HG03469 (cell line): ENCODE results near the gene ATP8A1.

Experiments
- ATAC-seq: cut with Tn5 transposase; IDR thresholded peaks from one replicate; pipeline ENCODE4 v1.9.1; 2021; ENCODE audit warnings: mild to moderate bottlenecking, moderate library complexity, moderate number of reproducible peaks; ENCODE audit not compliant: unreplicated experiment

ATP8A1 gene

GRCh38 chr4:42574870-42575430 lies 82.0 kb downstream of the ATP8A1 start:
- ATAC-seq: no peak

GRCh38 chr4:42573249-42573648 lies 83.7 kb downstream of the ATP8A1 start:
- no peak for ATAC-seq

DNA sequence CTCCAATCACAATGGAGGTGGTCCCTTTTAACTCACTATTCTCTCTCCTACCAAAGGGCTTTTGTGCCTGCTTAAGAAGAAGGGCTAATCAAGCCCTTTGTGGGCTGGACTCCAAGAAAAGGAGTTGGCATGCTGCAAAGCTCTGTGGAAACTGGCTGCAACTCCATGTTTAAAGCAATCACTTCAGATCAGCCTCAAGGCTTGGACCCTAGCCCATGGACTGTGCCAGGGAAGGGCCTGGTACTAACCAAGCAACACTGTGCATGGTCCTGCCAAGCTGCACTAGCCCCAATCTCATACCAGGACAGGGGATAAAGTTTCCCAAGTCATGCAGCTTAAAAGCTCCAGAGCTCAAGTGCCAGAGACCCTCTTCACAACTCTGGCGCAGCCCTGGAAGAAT lies 86.7 kb downstream of the ATP8A1 start:
- ATAC-seq: no peak

- ATAC-seq: peak; percentile 92
Measured at GRCh38 chr4:42568610-42569207, 88.2 kb downstream of the ATP8A1 start.

- ATAC-seq: no peak
Measured at GRCh38 chr4:42566835-42567234, 90.1 kb downstream of the ATP8A1 start.

DNA sequence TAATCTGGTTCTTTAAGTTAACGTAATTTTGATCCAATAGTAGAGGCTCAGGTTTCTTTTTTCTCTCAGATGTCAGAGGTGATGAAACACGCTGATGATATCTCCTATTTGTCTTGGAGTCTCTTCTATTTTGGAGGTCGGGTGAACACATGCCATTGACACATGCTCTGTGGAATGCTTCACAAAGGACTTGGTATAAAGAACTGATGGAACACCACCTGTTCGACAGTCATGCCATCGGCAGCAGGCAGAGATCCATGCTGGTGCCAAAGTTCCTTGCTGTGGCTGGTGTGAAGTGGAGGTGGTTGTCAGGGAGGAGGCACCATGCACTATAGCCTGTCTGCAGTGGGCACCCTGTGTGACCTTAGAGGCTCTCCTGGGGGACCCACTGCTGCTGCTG lies 94.9 kb downstream of the ATP8A1 start:
- no peak for ATAC-seq

- ATAC-seq: no peak
Measured at GRCh38 chr4:42561031-42561430, 95.9 kb downstream of the ATP8A1 start.

- no peak for ATAC-seq
Measured at GRCh38 chr4:42560467-42560861, 96.4 kb downstream of the ATP8A1 start.

DNA sequence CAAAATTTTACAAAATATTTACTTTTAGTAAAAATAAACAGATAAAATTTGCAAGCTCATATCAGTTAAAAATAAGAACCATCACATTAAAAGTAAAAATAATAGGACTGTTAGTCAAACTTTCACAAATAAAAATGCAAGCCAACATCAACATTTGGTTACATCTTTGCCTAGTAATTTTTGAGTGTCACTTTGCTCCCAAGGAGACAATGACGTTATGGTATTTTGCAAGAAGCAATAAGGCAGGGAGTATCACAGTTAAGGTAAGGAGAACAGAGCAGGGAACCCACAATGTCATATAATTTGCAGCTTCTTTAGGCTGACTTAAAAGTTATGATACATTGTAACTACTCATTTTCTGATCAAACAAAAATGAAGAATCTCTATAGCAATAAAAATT lies 98.7 kb downstream of the ATP8A1 start:
- no peak for ATAC-seq

GRCh38 chr4:42555828-42556227 lies 101.1 kb downstream of the ATP8A1 start:
- no peak for ATAC-seq

GRCh38 chr4:42554072-42554471 lies 102.8 kb downstream of the ATP8A1 start:
- ATAC-seq: no peak

- ATAC-seq: no peak
Measured at GRCh38 chr4:42549896-42550295, 107.0 kb downstream of the ATP8A1 start.

- ATAC-seq: no peak
Measured at GRCh38 chr4:42547805-42548204, 109.1 kb downstream of the ATP8A1 start.

GRCh38 chr4:42543762-42544161 lies 113.1 kb downstream of the ATP8A1 start:
- ATAC-seq: no peak

DNA sequence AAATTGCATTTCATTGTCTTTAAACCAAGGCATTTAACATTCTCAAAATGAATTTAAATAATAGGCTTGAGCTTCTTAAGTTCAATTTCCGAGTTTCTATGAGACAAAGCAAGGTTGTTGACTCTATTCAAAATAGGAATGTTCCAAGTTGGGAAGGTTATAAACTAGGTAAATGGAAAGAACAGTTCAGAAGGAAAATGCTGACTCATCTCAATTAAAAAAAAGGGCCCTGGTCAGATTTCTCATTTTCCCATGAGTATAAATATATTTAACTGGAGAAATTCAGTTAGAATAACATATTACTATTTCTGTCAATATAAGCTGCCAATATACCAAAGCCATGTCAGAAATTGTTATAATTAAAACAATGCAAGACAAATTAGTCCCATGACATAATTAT lies 113.8 kb downstream of the ATP8A1 start:
- ATAC-seq: no peak

DNA sequence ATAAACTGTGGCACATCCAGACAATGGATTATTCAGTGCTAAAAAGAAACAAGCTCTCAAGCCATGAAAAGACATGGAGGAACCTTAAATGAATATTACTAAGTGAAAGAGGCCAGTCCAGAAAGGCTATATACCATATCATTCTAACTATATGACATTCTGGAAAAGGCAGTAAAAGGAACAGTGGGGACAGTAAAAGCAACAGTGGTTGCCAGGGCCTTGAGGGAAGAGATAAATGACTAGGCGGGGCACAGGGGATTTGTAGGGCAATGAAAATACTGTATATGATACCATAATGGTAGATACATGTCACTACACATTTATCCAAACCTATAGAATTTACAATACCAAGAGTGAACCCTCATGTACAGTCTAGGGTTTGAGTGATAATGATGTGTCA lies 115.3 kb downstream of the ATP8A1 start:
- no peak for ATAC-seq

DNA sequence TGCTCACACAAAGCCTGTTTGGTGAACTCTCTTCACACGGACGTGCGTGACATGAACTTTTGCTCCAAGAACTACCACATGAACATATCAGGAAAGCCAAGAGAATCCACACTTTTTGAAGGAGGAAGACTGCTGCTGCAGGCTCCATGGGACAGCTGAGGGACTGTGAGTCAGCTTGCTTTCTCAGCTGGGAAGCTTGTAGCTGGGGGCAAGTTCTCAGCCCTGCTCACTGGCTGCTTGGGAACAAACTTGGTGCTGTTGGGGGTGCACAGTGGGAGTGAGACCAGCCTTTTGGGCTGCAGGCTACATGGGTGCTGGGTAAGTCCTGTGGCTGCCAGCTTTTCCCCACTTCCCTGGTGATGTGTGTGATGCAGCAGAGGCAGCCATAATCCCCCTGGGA lies 123.9 kb downstream of the ATP8A1 start:
- ATAC-seq: no peak

DNA sequence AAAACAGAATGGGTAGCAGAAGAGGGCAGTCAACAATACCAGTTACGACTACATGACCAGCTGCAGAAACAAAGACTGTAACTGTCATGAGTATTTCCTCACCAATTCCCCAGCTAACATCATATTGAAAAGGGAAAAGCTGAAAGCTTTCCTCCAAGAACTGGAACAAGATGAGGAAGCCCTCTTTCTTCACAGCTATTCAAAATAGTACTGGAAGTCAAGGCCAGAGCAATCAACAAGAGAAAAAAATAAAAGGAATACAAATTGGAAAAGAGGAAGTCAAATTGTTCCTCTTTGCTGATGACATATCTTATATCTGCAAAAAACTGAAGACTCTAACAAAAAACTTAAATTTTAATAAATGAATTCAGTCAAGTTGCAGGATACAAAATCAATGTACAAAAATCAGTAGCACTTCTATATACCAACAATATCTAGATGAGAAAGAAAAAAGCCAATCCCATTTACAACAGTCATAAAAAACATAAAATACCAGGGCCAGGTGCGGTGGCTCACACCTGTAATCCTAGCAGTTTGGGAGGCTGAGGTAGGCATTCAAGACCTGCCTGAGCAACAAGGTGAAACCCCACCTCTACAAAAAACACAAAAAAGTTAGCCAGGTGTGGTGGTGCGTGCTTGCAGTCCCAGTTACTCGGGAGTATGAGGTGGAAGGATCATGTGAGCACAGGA lies 125.4 kb downstream of the ATP8A1 start:
- ATAC-seq: no peak

DNA sequence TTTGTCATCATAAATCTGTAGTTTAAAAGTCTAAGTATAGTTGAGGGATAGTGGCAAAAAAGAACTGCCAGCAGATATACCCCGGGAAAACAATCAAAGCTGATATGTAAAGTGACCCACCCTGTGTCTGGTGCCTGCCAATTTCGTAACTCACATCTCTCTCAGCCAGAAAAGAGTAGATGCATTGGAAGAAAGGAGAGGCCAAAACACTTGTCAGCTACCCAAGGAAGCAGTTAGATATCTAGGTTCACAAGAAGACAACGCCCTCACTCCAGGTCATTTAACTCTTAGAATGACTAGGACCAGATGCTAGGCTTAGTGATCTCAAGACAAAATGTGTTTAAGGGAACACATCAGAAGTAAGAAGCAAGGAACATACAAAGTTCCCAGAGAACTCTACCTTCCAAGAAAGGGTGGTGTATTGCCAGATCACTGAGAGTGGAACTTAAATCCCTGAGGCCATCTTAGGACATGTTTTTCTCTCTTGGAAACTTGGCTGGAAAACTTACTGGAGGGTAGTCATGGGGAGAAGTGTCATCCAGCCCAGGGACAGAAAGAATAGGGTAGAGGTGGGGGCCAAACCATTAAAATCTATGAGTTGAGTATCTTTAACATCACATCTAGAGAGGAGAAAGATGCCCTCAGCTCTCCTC lies 133.7 kb downstream of the ATP8A1 start:
- no peak for ATAC-seq

DNA sequence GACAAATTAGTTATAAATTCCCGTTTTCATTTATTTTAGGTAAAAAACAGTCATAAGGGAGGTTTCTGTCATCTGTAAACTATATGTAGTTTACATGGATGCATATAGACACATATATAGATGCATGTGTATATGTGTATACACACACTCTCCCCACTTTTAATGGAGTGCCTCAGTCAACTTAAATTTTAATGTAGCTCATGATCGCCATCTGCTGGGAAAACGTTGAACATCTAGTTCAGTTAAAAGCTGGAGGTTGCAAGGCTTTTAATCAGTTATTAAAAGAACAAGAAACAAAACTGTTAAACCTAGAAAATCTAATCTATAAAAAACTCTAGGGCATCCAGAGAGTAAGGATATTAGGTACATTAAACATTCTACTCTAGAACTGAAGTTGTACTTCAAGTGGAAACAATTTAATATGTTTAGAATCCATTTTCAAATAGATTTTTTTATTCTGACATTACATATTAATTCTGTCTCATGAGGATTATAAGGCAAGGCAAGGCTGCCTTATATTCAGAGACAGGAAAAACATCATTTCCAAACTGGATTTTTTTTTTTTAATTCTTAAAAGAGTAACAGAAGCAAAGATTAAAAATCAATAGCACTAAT lies 137.0 kb downstream of the ATP8A1 start:
- ATAC-seq: no peak

- no peak for ATAC-seq
Measured at GRCh38 chr4:42515156-42515884, 141.6 kb downstream of the ATP8A1 start.
